ENCODE data around the gene SLC6A4.

The SLC6A4 gene

DNA sequence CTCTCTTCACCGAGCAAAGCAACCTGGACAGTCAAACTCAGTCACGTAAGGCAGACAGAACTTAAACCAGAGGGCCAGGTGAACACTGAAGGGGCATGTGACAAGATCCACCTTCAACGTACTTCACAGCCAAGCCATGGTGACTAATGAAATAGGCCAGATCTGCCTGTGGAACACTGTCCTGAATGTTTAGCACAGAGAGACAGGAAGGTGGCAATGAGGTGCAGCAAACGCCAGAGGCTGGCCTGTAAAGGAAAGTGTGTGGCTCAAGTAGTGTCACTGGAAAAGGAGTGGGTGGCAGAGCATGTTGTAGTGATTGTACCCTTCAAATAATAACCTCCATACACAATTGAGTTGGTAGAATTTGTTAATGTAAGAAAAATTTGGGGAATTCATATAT lies 38.1 kb downstream of the SLC6A4 start:
- TF ChIP-seq, protein P1, sequence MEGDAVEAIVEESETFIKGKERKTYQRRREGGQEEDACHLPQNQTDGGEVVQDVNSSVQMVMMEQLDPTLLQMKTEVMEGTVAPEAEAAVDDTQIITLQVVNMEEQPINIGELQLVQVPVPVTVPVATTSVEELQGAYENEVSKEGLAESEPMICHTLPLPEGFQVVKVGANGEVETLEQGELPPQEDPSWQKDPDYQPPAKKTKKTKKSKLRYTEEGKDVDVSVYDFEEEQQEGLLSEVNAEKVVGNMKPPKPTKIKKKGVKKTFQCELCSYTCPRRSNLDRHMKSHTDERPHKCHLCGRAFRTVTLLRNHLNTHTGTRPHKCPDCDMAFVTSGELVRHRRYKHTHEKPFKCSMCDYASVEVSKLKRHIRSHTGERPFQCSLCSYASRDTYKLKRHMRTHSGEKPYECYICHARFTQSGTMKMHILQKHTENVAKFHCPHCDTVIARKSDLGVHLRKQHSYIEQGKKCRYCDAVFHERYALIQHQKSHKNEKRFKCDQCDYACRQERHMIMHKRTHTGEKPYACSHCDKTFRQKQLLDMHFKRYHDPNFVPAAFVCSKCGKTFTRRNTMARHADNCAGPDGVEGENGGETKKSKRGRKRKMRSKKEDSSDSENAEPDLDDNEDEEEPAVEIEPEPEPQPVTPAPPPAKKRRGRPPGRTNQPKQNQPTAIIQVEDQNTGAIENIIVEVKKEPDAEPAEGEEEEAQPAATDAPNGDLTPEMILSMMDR (IDR thresholded peaks at IDR 0.05; ENCODE audit: low read depth, low read length), result no peak
- DNase-seq (ENCODE audit: low read depth in 2 of 2), result no peak
- no peak overlapping the region for H3K4me3 ChIP-seq (replicated peaks in 1 of 2; ENCODE audit: low read depth in 2 of 2, low read length in 2 of 2)

DNA sequence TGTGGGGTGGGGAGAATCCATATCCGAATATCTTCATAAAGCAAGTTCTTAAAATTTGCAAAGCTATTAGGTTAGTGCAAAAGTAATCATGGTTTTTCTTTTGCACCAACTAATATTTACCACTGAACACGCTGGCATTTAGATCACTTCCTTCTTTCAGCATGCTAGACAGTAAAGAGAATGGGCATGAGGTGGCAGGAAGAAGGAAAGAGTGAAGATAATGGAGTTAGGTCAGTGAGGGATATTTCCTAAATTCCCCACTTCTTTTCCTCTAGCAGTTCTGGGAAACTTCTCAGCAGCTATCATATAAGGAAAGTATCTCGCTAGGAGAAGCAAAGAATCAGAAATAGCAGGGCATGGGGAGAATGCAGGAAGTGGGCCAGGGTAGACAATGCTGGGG lies 39.0 kb downstream of the SLC6A4 start:
- no peak overlapping the region for H3K4me3 ChIP-seq (replicated peaks in 1 of 2; ENCODE audit: low read depth in 2 of 2, low read length in 2 of 2)
- TF ChIP-seq, protein P1 (IDR thresholded peaks at IDR 0.05; ENCODE audit: low read depth, low read length), result no peak
- DNase-seq (ENCODE audit: low read depth in 2 of 2), result no peak

DNA sequence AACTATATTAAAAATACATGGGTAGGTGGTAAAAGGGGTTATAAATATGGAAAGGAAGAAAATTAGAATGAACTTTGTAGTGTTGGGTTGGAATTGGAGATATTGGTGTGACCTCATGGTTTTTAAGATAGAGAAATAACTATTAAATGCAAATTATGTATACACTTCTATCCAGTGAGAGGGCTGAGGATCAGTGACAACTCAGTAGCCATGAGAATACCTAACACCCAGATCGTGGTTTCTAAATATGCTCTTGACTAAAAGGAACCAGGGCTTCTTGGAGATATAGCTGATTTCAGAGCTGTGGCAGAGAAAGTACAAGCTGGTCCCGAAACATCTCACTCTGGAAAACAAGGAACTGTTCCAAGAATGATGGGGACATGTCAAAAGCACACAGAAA lies 44.4 kb downstream of the SLC6A4 start:
- TF ChIP-seq, protein P1 (IDR thresholded peaks at IDR 0.05; ENCODE audit: low read depth, low read length), result no peak
- no peak overlapping the region for H3K4me3 ChIP-seq (replicated peaks in 1 of 2; ENCODE audit: low read depth in 2 of 2, low read length in 2 of 2)
- DNase-seq (ENCODE audit: low read depth in 2 of 2), result no peak

DNA sequence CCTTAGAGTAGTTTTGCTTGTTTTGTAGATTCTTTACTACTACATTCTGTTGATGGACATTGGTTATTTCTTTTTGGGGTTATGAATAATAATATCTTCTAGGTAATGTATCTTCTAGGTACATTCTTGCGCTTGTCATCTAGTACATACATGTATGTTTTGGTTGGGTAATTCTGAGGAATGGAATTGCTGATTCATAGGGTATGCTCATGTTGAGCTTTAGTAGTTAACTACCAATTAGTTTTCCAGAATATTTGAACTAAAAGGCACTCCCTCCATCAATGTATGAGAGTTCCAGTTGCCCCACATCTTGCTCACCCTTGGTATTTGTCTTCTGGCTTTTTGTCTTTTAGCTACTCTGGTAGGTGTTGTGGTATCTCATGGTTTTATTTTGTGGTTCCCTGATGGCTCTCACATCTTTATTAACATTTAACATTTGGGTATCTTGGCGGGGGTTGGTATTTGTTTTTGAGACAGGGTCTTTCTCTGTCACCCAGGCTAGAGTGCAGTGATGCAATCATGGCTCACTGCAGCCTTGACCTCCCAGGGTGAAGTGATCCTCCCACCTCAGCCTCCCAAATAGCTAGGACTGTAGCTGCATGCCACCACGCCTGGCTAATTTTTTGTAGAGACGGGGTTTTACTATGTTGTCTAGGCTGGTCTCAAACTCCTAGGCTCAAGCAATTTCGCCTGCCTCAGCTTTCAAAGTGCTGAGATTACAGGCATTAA lies 47.1 kb downstream of the SLC6A4 start:
- TF ChIP-seq, protein P1 (IDR thresholded peaks at IDR 0.05; ENCODE audit: low read depth, low read length), result no peak
- peak in 1 of 2 donors; percentile 9 for DNase-seq (ENCODE audit: low read depth in 2 of 2)
- H3K4me3 ChIP-seq (replicated peaks in 1 of 2; ENCODE audit: low read depth in 2 of 2, low read length in 2 of 2), result no peak overlapping the region

DNA sequence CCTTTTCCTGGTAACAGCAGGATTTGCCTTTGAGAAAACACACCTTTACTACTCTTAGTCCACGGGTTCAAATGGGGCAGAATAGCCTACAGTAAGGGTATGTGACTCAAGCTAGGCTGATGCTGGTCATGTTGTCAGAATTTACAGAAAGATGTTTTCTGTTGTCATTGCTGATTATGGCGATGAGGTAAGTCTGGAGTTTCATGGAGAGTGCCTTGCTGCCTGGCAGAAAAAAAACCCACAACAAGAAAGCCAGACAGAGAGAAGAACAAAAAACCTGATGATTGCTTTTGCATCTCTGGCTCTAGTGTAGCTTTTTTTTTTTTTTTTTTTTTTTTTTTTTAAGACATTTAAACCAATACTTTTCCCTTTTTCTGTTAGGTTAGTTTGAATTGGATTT lies 47.9 kb downstream of the SLC6A4 start:
- peak in 1 of 2 donors; percentile 7 for DNase-seq (ENCODE audit: low read depth in 2 of 2)
- TF ChIP-seq, protein P1 (IDR thresholded peaks at IDR 0.05; ENCODE audit: low read depth, low read length), result no peak
- no peak overlapping the region for H3K4me3 ChIP-seq (replicated peaks in 1 of 2; ENCODE audit: low read depth in 2 of 2, low read length in 2 of 2)

DNA sequence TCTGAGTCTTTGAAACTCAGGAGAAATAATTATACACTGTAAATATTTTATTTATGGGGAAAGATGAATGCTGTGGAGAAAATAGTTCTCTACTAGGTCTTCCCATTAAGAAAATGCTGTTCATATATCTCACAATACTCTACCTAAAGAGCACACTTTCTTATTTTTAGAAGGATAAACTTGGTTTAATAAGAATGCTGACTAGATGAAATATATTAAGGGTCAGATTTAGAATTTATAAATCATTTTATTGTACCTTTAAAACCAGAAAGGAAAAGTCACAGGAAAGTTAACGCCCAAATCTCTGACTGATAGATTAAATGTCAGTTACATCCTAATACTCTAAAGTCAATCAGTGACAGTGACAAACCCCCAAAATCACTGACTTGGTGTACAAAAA lies 48.7 kb downstream of the SLC6A4 start:
- DNase-seq (ENCODE audit: low read depth in 2 of 2), result no peak
- H3K4me3 ChIP-seq (replicated peaks in 1 of 2; ENCODE audit: low read depth in 2 of 2, low read length in 2 of 2), result no peak overlapping the region
- TF ChIP-seq, protein P1 (IDR thresholded peaks at IDR 0.05; ENCODE audit: low read depth, low read length), result no peak

DNA sequence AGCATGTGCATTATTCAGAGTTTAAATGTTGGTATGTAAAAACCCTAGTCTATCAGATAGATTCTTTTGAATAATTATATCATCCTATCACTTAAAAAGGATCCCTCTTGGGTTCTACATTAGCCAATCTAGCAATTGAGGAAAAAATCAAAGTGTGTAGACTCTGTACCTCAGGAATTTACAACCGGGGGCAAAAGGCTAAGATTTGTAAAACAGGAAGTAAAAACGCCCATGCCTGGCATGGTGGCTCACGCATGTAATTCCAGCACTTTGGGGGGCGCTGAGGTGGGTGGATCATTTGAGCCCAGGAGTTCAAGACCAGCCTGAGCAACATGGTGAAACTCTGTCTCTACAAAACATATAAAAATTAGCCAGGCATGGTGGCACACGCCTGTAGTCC lies 58.6 kb downstream of the SLC6A4 start:
- TF ChIP-seq, protein P1 (IDR thresholded peaks at IDR 0.05; ENCODE audit: low read depth, low read length), result no peak
- no peak overlapping the region for H3K4me3 ChIP-seq (replicated peaks in 1 of 2; ENCODE audit: low read depth in 2 of 2, low read length in 2 of 2)
- DNase-seq (ENCODE audit: low read depth in 2 of 2), result no peak

Measured in cardiac fibroblast (primary cell).